K562 treated with DMSO at 1 percent for 48 hours (cell line): ENCODE data around the gene NUBPL. TPM values are rescaled to one million over a fixed set of nuclear protein-coding genes. Genes with fewer than 3 reads are reported as not detected.

Experiments used
- total RNA-seq: library from RNA; unstranded; fragments of 300-600 nt; gene quantifications from 2 replicates; pipeline ENCODE4 v1.2.3, GENCODE V29; 2022; ENCODE audit warnings: low replicate concordance; ENCODE audit errors: extremely low read depth

NUBPL gene
- not detected in 2 replicates for total RNA-seq

GRCh38 chr14:31561155-31561846 is at the start of gene NUBPL:
TSS of gene NUBPL (plus strand) at chr14:31561404. CDS start at chr14:31561440, 36 bp downstream.

Other genes with a start within 250 kb of the NUBPL start
- not detected in 2 replicates for gene HEATR5A, start 140.9 kb upstream of the NUBPL start, total RNA-seq
- not detected in 2 replicates for gene DTD2, start 103.9 kb upstream of the NUBPL start, total RNA-seq
- not detected in 2 replicates for gene GPR33, start 73.4 kb upstream of the NUBPL start, total RNA-seq